A549 (cell line): ENCODE results near the gene KRT81.
"Not testable (repeated sequence)": the region's sequence is repeated elsewhere in the genome, so short reads cannot be mapped to it uniquely, and the experiment has no call there.

Experiments
- POLR2A ChIP-seq: IDR thresholded peaks from 2 replicates; pipeline ENCODE4 v1.6.1; 2012; ENCODE audit warnings: mild to moderate bottlenecking, low read length
- POLR2AphosphoS2 ChIP-seq: conservative IDR thresholded peaks from 2 replicates; pipeline ENCODE4 v1.6.1; 2012; ENCODE audit warnings: low read length, improper control_type of control experiment, inconsistent platforms

GRCh38 chr12:52290483-52291134 is 725 bp downstream of the KRT81 start:
- TF ChIP-seq POLR2A, POLR2AphosphoS2: not testable (repeated sequence)
